HepG2 (cell line): ENCODE data around the gene CRYZ. TPM values are rescaled to one million over a fixed set of nuclear protein-coding genes. Genes with fewer than 3 reads are reported as not detected.

Experiments used
- ATAC-seq: fragments of 200-7000 bp; cut with Tn5 transposase; 3 replicates; pipeline ENCODE4 v1.9.1; 2020; ENCODE audit warnings: mild to moderate bottlenecking, moderate library complexity
- BruUV-seq: library from RNA; stranded (reverse); fragments of 400-500 nt; replicated peaks from 2 replicates; lab custom pipeline; 2021; lab: Mats Ljungman, UMichigan
- CTCF ChIA-PET: fragments of 300-600 bp; formaldehyde crosslinking; extraction: SDS; loops from one replicate; lab custom pipeline; 2021; ENCODE audit warnings: low total read pairs, inconsistent platforms, low intra/inter-chr PET ratio; lab: Yijun Ruan, JAX
- POLR2A ChIA-PET: fragments of 350-600 bp; sonication (Branson Sonifier 250); formaldehyde crosslinking; loops from one replicate; lab custom pipeline; 2020; ENCODE audit warnings: antibody characterized with exemption, inconsistent platforms; lab: Yijun Ruan, JAX
- DNase-seq: peaks from one replicate; pipeline ENCODE4 v3.0.0-alpha.2; 2015; ENCODE audit warnings: low spot score
- FAIRE-seq: peaks from 3 replicates; lab custom pipeline; 2011; peaks lifted over from hg19 to GRCh38; lab: Jason Lieb, UNC
- H2AFZ ChIP-seq: one replicate; pipeline ENCODE4 v1.6.1; 2011; ENCODE audit warnings: low read length, inconsistent platforms
- H3K27ac ChIP-seq: fragments of 300-600 bp; 3 replicates; pipeline ENCODE4 v1.8.0; 2011; ENCODE audit warnings: mixed run types, mild to moderate bottlenecking, mixed read lengths, low read length, inconsistent platforms; ENCODE audit not compliant: insufficient read depth; ENCODE audit errors: extremely low read length
- H3K27me3 ChIP-seq, 2 experiments: fragments of 200-600 bp in 1 of 2; 2 replicates in 1 of 2; 3 replicates in 1 of 2; pipeline versions ENCODE4 v1.6.0 to v1.8.0; 2011; ENCODE audit warnings: low read length in 2 of 2, mild to moderate bottlenecking in 2 of 2, moderate library complexity in 2 of 2, inconsistent platforms in 1 of 2; ENCODE audit not compliant: insufficient read depth in 2 of 2, control insufficient read depth in 1 of 2
- H3K36me3 ChIP-seq, 2 experiments: fragments of 200-600 bp in 1 of 2; replicated peaks in 1 of 2; 2 replicates in 1 of 2; 3 replicates in 1 of 2; pipeline versions ENCODE4 v1.5.1 to v1.8.0; 2011; ENCODE audit warnings: low read length in 2 of 2, inconsistent platforms in 1 of 2; ENCODE audit not compliant: insufficient read depth in 2 of 2, control insufficient read depth in 1 of 2
- H3K4me1 ChIP-seq: 2 replicates; pipeline ENCODE4 v1.5.1; 2012; ENCODE audit warnings: low read length, inconsistent platforms; ENCODE audit not compliant: insufficient read depth
- H3K4me2 ChIP-seq: 2 replicates; pipeline ENCODE4 v1.6.0; 2011; ENCODE audit warnings: low read depth, low read length, inconsistent platforms
- H3K4me3 ChIP-seq, 3 experiments: fragments of 200-600 bp in 1 of 3; sonication (generic), shearing (Covaris generic) in 1 of 3; replicated peaks in 1 of 3; 2 replicates each; pipeline ENCODE4 v1.5.1; 2011 to 2016; ENCODE audit warnings: low read length in 3 of 3, inconsistent platforms in 2 of 3, low read depth in 2 of 3, mild to moderate bottlenecking in 2 of 3, control low read depth in 1 of 3, mixed read lengths in 1 of 3; ENCODE audit not compliant: insufficient read depth in 1 of 3
- H3K79me2 ChIP-seq: one replicate; pipeline ENCODE4 v1.6.1; 2011; ENCODE audit warnings: low read length, inconsistent platforms; ENCODE audit not compliant: insufficient read depth
- H3K9ac ChIP-seq: 2 replicates; pipeline ENCODE4 v1.6.0; 2011; ENCODE audit warnings: mild to moderate bottlenecking, low read depth, low read length, inconsistent platforms; ENCODE audit not compliant: insufficient read depth
- H3K9me3 ChIP-seq: 2 replicates; pipeline ENCODE4 v1.5.1; 2012; ENCODE audit warnings: mild to moderate bottlenecking, low read length
- H4K20me1 ChIP-seq: 2 replicates; pipeline ENCODE4 v1.6.0; 2011; ENCODE audit warnings: inconsistent platforms, mild to moderate bottlenecking, low read length, moderate library complexity; ENCODE audit not compliant: insufficient read depth
- ATRX ChIP-seq: sonication (generic); formaldehyde crosslinking; IDR thresholded peaks from 2 replicates; pipeline ENCODE4 v1.4.0; 2020; ENCODE audit warnings: missing genetic modification reagents, borderline replicate concordance
- DNMT1 ChIP-seq: sonication (generic); formaldehyde crosslinking; IDR thresholded peaks from 2 replicates; pipeline ENCODE4 v1.5.1; 2020; ENCODE audit warnings: mild to moderate bottlenecking, missing genetic modification reagents
- EED ChIP-seq: sonication (generic); formaldehyde crosslinking; IDR thresholded peaks from 2 replicates; pipeline ENCODE4 v1.5.0; 2020; ENCODE audit warnings: mild to moderate bottlenecking, missing genetic modification reagents
- FLYWCH1 ChIP-seq: sonication (generic); formaldehyde crosslinking; IDR thresholded peaks from 2 replicates; pipeline ENCODE4 v1.8.1; 2023; ENCODE audit warnings: mild to moderate bottlenecking, missing genetic modification reagents
- FOXA1 ChIP-seq, 2 experiments: fragments of 450-650 bp in 1 of 2; sonication (generic) in 1 of 2; formaldehyde crosslinking in 1 of 2; IDR thresholded peaks; 2 replicates each; pipeline versions ENCODE4 v1.4.0 to v1.6.1; 2016 to 2020; ENCODE audit warnings: missing genetic modification reagents in 1 of 2
- HNRNPL ChIP-seq: fragments of 200-400 bp; formaldehyde crosslinking; IDR thresholded peaks from 2 replicates; pipeline ENCODE4 v1.6.1; 2017; ENCODE audit warnings: mild to moderate bottlenecking, low read depth, low read length
- KDM5B ChIP-seq: sonication (generic); formaldehyde crosslinking; IDR thresholded peaks from 2 replicates; pipeline ENCODE4 v1.4.0; 2020; ENCODE audit warnings: missing genetic modification reagents, mild to moderate bottlenecking, borderline replicate concordance
- MXD4 ChIP-seq: IDR thresholded peaks from 2 replicates; pipeline ENCODE4 v1.6.1; 2016; ENCODE audit warnings: mild to moderate bottlenecking, missing biosample characterization, missing genetic modification reagents
- NFE2L1 ChIP-seq: sonication (generic); formaldehyde crosslinking; IDR thresholded peaks from 2 replicates; pipeline ENCODE4 v1.4.0; 2020; ENCODE audit warnings: missing genetic modification reagents, mild to moderate bottlenecking, borderline replicate concordance
- NR2F6 ChIP-seq, 2 experiments: IDR thresholded peaks; 2 replicates each; pipeline ENCODE4 v1.6.1; 2016; ENCODE audit warnings: antibody characterized with exemption in 1 of 2, mild to moderate bottlenecking in 1 of 2
- RBAK ChIP-seq: sonication (generic); formaldehyde crosslinking; IDR thresholded peaks from 2 replicates; pipeline ENCODE4 v1.5.1; 2020; ENCODE audit warnings: mild to moderate bottlenecking, missing genetic modification reagents
- SMC3 ChIP-seq: IDR thresholded peaks from 2 replicates; pipeline ENCODE4 v1.6.1; 2011; ENCODE audit warnings: low read length, improper control_type of control experiment
- SP2 ChIP-seq: sonication (generic); formaldehyde crosslinking; IDR thresholded peaks from 2 replicates; pipeline ENCODE4 v1.5.1; 2020; ENCODE audit warnings: mild to moderate bottlenecking, missing genetic modification reagents
- ZBTB7A ChIP-seq: sonication (generic); formaldehyde crosslinking; IDR thresholded peaks from 2 replicates; pipeline ENCODE4 v1.8.0; 2022; ENCODE audit warnings: mild to moderate bottlenecking, missing genetic modification reagents
- ZNF101 ChIP-seq: sonication (generic); formaldehyde crosslinking; IDR thresholded peaks from 2 replicates; pipeline ENCODE4 v1.4.0; 2020; ENCODE audit warnings: mild to moderate bottlenecking, low read depth, missing genetic modification reagents, borderline replicate concordance
- ZNF670 ChIP-seq: sonication (generic); formaldehyde crosslinking; IDR thresholded peaks from 2 replicates; pipeline ENCODE4 v1.8.0; 2022; ENCODE audit warnings: mild to moderate bottlenecking, missing genetic modification reagents, borderline replicate concordance
- ZNF674 ChIP-seq: sonication (generic); formaldehyde crosslinking; IDR thresholded peaks from 2 replicates; pipeline ENCODE4 v1.5.0; 2020; ENCODE audit warnings: low read depth, mild to moderate bottlenecking, missing genetic modification reagents
- ZNF891 ChIP-seq: sonication (generic); formaldehyde crosslinking; IDR thresholded peaks from 2 replicates; pipeline ENCODE4 v1.5.0; 2020; ENCODE audit warnings: mild to moderate bottlenecking, missing genetic modification reagents
- WGBS: methylation state at CpG from one replicate; pipeline ENCODE4 v1.1.6; 2017; ENCODE audit warnings: low lambda C conversion rate; 5-methylcytosine and 5-hydroxymethylcytosine counted together
- in situ Hi-C: cut with HindIII; loops from 2 replicates; pipeline ENCODE4 v1.10.0; 2017; ENCODE audit warnings: low pct_unique_long_range_greater_than_20kb; ENCODE audit not compliant: extremely low pct_ligation_motif_present
- intact Hi-C: fragments of 100-400 bp; cut with micrococcal nuclease; formaldehyde crosslinking; loops from one replicate; pipeline ENCODE4 v1.10.0; 2022; ENCODE audit not compliant: unreplicated experiment
- polyA plus RNA-seq, 8 experiments: library from polyadenylated mRNA; depleted of rRNA in 3 of 8; stranded (reverse) in 7 of 8; unstranded in 1 of 8; fragments of >200 nt; fragmentation: Illumina TruSeq in 4 of 8; extraction: Trizol in 4 of 8; gene quantifications; 2 replicates each; pipeline versions ENCODE4 v1.2.1 to v1.2.3, GENCODE V29; 2011 to 2016; ENCODE audit warnings: low read depth in 4 of 8, missing spikeins in 1 of 8, mixed read lengths in 1 of 8; ENCODE audit not compliant: insufficient read depth in 1 of 8
- total RNA-seq, 5 experiments: library from RNA; depleted of rRNA; stranded (reverse); fragments of >200 nt; fragmentation: Illumina TruSeq; extraction: Trizol; gene quantifications; 2 replicates each; pipeline ENCODE4 v1.2.3, GENCODE V29; 2016; ENCODE audit warnings: low read depth in 1 of 5
- TF ChIP-seq, protein P1 (sequence below): sonication (generic); formaldehyde crosslinking; IDR thresholded peaks from 2 replicates; pipeline ENCODE4 v1.4.0; 2020; ENCODE audit warnings: low read depth, missing genetic modification reagents
- TF ChIP-seq, protein P2 (sequence below): sonication (generic); formaldehyde crosslinking; IDR thresholded peaks from 2 replicates; pipeline ENCODE4 v1.5.0; 2020; ENCODE audit warnings: missing genetic modification reagents

CRYZ gene
- total and polyA plus RNA-seq, 2 of the 13 experiments (the other 11 are each of a cell fraction or from before 2014, with no cell fraction given), result 115 to 211 TPM

DNA sequence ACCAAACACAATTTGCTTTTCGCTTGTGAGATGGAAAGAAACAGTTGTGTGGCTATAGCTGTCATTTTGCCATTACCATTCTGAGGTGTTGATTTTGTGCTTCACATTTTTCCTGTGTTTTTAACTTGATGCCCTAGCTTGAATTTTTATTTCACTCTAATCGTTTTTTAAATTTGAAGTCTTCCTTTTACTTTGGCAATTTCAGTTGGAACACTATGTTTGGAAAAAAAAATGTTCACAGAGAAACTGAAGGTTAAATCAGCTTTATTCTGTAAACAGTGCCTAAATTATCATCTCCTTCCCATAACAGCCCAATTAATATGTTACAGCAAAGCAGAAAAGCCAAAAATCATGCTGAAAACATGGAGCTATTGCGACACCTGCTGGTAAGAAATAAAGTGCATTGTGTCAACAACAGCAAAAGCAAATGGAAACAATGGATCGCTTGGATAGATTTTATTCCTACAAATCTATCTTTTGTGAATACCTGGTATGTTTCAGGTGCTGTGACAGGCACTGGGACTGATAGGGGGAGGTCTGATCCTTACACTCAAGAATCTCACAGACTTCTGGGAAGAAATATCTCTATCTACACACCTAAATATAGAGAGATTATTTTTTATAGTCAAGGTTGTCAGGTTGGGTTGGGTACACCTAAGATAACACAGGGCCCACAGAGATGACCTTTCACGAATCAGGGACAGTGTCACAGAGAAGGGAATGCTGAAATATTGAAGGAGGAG, 43.1 kb downstream of the CRYZ start:
- Histone ChIP-seq H3K4me2 (peak overlapping the region; percentile 52), H3K27ac (no peak overlapping the region), H3K36me3 (no peaks in the 10 kb centered on the region), H2AFZ (no peak overlapping the region), H3K4me1 (peaks cover 8% of the 10 kb centered on the region), H4K20me1 (no peaks in the 10 kb centered on the region), H3K27me3 (no peaks in the 10 kb centered on the region), H3K9me3 (no peaks in the 10 kb centered on the region), H3K9ac (no peak overlapping the region), H3K4me3 (no peak overlapping the region), H3K79me2 (no peaks in the 10 kb centered on the region)
- in situ Hi-C loops (loop anchor here (25.0 kb wide), 1 partner anchor 852 kb away; no protein-coding TSS in a partner anchor), intact Hi-C loops (loop anchor here (1.0 to 10.0 kb wide), 3 partner anchors 44 to 692 kb away; partner anchors contain the start of genes CRYZ and TYW3)
- DNase-seq (peak; percentile 53), ATAC-seq (peak; percentile 85), FAIRE-seq (no peak)
- ChIA-PET CTCF (interaction anchor here (1.6 kb wide), 1 partner anchor 43 kb away, joined by 5 read pairs; the partner anchor contains the start of genes CRYZ and TYW3), POLR2A (interaction anchor here (1.6 kb wide), 1 partner anchor 44 kb away, joined by 4 read pairs; no protein-coding TSS in a partner anchor)
- no TSS peak for BruUV-seq
- WGBS, result 20% methylated on average over 5 of the region's 5 CpGs
- no peak for TF ChIP-seq NR2F6 (IDR thresholded peaks at IDR 0.05)
- TF ChIP-seq NR2F6 (CRISPR knock-in tag; IDR thresholded peaks at IDR 0.05), result no peak
- no peak for TF ChIP-seq ATRX (CRISPR knock-in tag)
- no peak for TF ChIP-seq HNRNPL
- peak; percentile 81 for TF ChIP-seq SMC3
- TF ChIP-seq, protein P1, sequence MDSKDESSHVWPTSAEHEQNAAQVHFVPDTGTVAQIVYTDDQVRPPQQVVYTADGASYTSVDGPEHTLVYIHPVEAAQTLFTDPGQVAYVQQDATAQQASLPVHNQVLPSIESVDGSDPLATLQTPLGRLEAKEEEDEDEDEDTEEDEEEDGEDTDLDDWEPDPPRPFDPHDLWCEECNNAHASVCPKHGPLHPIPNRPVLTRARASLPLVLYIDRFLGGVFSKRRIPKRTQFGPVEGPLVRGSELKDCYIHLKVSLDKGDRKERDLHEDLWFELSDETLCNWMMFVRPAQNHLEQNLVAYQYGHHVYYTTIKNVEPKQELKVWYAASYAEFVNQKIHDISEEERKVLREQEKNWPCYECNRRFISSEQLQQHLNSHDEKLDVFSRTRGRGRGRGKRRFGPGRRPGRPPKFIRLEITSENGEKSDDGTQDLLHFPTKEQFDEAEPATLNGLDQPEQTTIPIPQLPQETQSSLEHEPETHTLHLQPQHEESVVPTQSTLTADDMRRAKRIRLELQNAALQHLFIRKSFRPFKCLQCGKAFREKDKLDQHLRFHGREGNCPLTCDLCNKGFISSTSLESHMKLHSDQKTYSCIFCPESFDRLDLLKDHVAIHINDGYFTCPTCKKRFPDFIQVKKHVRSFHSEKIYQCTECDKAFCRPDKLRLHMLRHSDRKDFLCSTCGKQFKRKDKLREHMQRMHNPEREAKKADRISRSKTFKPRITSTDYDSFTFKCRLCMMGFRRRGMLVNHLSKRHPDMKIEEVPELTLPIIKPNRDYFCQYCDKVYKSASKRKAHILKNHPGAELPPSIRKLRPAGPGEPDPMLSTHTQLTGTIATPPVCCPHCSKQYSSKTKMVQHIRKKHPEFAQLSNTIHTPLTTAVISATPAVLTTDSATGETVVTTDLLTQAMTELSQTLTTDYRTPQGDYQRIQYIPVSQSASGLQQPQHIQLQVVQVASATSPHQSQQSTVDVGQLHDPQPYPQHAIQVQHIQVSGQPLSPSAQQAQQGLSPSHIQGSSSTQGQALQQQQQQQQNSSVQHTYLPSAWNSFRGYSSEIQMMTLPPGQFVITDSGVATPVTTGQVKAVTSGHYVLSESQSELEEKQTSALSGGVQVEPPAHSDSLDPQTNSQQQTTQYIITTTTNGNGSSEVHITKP (CRISPR knock-in tag), result no peak
- TF ChIP-seq DNMT1 (CRISPR knock-in tag), result no peak
- TF ChIP-seq, protein P2, sequence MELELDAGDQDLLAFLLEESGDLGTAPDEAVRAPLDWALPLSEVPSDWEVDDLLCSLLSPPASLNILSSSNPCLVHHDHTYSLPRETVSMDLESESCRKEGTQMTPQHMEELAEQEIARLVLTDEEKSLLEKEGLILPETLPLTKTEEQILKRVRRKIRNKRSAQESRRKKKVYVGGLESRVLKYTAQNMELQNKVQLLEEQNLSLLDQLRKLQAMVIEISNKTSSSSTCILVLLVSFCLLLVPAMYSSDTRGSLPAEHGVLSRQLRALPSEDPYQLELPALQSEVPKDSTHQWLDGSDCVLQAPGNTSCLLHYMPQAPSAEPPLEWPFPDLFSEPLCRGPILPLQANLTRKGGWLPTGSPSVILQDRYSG, result no peak
- TF ChIP-seq FOXA1 (IDR thresholded peaks at IDR 0.05), result peak; percentile 64; the same call in 1 of the 2 replicates
- peak; percentile 99 for TF ChIP-seq FOXA1 (CRISPR knock-in tag; IDR thresholded peaks at IDR 0.05)
- no peak for TF ChIP-seq ZNF670
- TF ChIP-seq SP2 (CRISPR knock-in tag), result no peak
- no peak for TF ChIP-seq ZBTB7A
- TF ChIP-seq MXD4 (CRISPR knock-in tag), result 0 out of 2 replicates have a peak, but pooled peaks have one; percentile 19
- no peak for TF ChIP-seq RBAK
- TF ChIP-seq ZNF101 (CRISPR knock-in tag), result no peak
- no peak for TF ChIP-seq ZNF674 (CRISPR knock-in tag)
- TF ChIP-seq KDM5B (CRISPR knock-in tag), result no peak
- TF ChIP-seq NFE2L1 (CRISPR knock-in tag), result no peak
- no peak for TF ChIP-seq FLYWCH1 (CRISPR knock-in tag)
- TF ChIP-seq ZNF891 (CRISPR knock-in tag), result no peak
- no peak for TF ChIP-seq EED (CRISPR knock-in tag)
